Embryonic facial prominence (tissue), 1 donor: ENCODE data around the gene TUSC2.
"Not testable (repeated sequence)": the region's sequence is repeated elsewhere in the genome, so short reads cannot be mapped to it uniquely, and the experiment has no call there.

Source experiments
- DNase-seq: peaks from one replicate; pipeline ENCODE4 v3.0.0-alpha.2; 2016; ENCODE audit errors: extremely low spot score

The TUSC2 gene

DNA sequence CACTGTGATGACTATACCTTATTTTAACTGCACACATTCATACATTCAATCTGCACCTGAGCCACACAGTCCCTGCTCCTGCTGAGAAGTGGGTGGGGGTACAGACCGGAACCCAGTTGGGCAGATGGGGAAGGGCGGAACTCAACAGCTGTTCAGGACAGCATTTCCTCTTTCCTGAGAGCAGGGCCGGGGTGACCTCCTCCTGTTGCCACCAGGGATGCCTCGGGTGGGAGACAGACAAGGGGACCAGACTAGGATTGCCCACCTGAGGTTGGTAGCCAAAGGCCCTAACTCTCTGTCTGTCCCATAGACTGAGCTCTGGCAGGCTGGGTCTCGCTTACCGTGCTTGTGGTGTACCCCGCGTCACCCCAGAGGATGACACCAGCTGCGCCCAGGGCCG lies 9.4 kb downstream of the TUSC2 start:
- DNase-seq, result no peak

DNA sequence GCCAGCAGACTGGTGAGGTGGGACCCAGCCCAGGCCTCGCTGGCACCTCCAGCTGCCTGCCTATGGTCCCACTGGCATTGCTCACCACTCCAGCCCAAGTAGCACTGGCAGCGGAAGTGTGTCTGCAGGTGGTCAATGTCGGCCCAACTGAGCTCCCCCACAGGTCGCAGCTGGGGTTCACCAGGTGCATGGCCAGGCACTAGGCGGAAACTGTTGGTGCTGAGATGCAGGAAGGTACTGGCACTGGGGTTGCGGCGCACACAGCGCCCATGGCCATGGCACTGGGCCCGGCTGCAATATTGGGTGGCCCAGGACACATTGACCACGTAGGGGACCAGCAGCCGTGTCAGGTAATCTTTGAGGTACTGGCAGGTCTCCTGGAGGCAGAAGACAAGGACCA lies 9.9 kb downstream of the TUSC2 start:
- no peak for DNase-seq

DNA sequence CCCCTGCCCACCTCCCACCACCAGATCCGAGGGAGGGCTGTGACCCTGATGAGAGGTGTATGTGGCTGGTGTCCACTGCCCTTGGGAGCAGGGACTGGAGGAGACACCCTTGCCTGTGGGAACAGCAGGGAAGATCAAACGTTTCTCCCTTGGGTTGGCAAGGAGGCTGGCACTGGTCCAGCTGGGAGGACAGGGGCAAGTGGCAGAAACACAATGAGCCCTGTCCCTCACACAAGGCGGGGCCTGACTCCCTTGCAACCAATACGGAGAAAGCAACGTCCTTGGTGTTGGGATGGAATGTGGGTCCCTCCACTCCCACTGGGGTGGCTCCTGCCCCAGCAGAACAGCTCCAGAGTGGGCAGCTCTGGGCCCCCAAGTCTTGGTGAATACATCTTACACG lies 10.7 kb downstream of the TUSC2 start:
- DNase-seq, result no peak

DNA sequence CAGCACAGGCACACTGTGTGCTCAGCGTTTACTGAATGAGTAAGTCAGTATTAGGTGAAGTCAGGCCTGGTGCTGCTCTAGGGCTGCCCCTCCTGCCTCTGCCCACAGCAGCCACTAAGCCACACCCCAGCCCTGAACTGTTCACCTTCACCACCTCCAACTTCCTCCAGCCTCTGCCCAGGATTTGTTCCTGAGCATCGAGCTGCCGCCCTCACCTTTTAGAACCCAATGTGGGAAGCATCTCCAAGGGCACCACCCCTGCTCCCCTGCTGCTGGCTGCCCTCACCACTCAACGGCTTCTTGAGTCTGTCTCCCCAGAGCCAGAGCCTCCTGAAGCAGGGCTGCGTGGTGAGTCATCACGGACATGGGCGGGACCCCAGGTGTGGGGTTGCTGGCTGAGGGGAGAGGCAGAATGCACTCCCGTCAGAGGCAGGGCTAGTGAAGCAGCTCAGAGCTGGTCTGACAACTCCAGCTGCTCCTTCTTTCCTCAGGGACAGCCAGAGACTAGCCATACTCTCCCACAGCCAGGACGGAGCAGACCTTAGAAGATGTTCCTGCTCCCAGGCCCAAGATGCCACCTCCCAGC lies 11.3 kb downstream of the TUSC2 start:
- DNase-seq, result no peak

DNA sequence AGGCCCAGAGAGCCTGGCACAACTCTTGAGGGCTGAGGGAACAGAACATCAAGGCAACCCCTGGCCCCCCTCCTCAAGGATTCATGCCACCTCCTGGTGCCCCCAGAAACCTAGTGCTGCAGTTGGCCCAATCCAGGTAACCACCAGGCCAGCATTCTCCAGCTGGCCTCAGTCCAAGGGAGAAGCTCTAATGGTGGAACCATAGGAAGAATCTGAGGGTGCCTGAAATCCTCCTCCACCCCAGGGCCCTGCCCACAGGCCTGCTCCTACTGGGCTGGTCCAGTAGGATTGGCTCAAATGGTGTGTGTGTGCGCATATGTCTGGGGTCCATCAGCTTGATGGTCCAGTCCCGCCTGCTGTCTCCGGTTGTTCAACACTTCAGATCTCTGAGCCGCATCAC lies 13.2 kb downstream of the TUSC2 start:
- no peak for DNase-seq

DNA sequence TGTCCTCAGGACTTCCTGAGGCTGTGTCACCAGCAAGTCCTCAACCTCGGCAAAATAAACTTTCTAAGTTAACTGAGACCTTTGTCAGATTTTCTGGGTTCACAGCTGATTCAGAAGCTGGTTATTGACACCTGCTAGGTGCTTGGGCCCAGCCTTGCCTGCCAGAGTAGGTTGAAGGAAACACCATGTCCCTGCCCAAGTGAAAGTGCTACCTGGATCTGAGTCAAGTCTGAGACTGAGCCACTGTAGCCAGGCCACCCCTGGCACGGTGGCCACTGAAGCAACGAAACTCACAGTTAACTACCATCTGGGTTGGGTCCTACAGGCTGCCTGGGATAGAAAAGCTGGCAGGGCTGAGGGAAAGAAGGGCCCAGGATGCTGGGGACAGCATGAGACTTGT lies 13.7 kb downstream of the TUSC2 start:
- no peak for DNase-seq

DNA sequence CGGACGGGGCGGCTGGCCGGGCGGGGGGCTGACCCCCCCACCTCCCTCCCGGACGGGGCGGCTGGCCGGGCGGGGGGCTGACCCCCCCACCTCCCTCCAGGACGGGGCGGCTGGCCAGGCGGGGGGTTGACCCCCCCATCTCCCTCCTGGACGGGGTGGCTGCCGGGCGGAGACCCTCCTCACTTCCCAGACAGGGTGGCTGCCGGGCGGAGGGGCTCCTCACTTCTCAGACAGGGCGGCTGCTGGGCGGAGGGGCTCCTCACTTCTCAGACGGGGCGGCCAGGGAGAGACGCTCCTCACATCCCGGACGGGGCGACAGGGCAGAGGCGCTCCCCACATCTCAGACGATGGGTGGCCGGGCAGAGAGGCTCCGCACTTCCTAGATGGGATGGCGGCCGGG lies 16.0 kb downstream of the TUSC2 start:
- DNase-seq, result not testable (repeated sequence)

DNA sequence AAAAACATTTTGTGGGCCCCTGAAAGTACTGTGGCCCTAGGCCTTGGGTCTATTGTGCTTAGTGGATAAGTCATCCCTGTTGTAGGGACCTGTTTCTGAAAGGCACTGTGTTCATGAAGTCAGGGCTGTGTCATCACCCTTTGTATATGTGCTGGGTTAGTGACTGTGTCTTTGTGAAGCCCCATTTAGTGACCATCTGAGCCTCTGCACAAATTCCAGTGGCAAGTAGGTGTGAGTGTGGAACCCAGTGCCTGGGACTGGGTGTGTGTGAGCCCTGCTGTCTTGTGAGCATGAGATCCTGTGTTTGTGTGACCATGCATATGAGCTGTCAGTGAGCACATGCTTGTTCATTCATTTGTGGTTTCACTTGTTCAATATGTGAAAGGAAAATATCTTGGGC lies 23.4 kb downstream of the TUSC2 start:
- no peak for DNase-seq

DNA sequence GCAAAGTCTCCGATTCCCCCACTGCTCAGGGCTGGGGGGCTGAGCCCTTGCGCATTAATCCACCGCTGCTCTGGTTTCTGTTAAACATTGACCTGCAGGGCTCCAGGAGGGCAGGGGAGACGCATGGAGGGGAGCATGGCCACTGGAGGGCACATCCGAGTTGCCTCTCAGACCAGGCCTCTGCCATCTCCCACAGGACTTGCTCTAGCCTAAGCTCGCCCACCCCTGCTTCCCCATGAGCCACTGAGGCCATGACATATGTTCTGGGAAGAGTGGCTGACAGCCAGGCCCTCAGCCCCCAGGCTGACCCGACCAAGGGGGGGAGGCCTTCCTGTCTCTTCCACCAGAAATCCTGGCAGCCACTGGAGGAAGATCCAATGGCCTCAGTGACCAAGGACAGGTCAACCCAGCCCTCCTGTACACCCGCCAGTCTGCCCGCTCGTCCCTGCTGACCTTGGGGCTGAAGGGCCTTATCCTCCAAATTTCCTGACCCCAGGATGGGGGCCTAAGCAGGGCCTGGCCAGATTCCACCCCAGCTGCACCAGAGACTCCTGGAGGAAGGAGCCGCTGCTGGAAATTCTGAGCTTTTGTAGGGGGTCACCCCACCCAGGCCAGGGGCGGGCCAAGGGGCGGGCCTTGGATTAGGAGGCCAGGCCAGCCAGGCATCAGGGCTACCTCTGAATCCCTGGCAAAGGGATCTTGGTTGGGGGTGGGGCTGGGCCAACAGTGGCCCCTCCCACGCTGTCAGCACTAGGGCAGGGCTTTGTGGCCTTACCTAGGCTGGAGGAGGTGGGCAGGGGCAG lies 24.8 kb downstream of the TUSC2 start, which contains the start of gene HYAL1:
Gene HYAL1, minus strand, starts transcription at position 562 of the 803 bp plus-strand sequence. CDS start 618 bp downstream, outside the sequence.
- no peak for DNase-seq

DNA sequence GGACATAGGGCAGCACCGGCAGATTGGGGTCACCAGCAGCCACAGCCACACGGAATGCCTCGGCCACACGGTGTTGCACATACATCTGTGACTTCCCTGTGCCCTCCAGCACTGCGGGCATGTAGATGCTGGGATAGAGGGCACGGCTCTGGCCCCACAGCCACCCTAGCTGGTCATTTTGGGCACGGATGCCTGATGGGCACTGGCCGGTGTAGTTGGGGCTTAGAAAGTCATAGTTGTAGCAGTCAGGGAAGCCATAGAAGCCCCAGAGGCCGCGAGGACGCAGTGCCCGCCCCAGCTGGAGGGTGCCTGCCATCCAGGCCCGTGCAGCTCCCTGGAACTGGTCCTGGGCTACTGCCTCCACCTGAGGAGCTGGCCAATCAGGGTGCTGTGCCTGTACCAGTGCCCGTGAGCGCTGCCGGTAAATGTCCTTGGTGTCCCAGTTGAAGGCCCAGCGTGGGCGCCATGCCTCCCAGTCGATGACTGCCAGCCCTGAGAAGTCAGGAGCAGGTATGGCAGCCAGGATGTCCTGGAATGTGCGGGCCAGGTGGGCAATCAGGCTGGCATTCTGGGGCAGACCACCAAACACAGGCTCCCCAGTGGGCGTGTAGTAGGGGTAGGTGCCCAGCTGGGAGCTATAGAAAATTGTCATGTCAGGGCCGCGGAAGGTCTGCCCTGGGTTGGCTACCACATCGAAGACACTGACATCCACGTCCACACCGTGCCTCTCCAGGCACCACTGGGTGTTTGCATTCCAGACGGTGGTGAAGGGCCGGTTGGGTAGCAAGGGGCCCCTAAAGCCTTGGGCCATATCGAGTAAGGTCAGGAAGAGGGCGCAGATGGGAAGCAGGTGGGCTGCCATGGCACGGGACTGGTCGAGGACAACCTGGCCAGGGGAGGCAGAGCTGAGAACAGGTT lies 25.7 kb downstream of the TUSC2 start:
- DNase-seq, result no peak

DNA sequence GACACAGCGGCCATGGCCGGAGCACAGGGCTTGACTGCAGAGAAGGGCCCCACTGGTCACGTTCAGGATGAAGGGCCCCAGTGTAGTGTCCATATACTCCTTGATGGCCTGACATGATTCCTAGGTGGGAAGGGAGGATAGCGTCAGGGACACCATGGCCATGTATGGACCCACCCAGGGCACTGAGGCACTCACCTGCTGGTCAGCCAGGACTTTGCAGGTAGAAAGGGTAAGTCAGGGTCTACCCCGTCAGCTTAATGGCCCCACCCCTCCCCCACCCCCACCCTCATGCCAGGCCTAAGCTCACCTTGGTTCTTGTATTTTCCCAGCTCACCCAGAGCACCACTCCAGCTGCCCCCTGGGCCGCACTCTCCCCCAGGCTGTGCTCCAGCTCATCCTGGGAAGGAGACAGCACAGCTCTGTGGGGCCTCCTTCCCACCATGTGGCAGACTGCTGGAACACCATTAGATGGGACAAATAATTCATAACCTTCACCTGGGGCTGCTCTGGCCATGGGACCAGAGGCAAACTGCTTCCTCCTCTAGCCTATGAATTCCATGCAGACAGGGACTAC lies 27.3 kb downstream of the TUSC2 start:
- DNase-seq, result no peak

DNA sequence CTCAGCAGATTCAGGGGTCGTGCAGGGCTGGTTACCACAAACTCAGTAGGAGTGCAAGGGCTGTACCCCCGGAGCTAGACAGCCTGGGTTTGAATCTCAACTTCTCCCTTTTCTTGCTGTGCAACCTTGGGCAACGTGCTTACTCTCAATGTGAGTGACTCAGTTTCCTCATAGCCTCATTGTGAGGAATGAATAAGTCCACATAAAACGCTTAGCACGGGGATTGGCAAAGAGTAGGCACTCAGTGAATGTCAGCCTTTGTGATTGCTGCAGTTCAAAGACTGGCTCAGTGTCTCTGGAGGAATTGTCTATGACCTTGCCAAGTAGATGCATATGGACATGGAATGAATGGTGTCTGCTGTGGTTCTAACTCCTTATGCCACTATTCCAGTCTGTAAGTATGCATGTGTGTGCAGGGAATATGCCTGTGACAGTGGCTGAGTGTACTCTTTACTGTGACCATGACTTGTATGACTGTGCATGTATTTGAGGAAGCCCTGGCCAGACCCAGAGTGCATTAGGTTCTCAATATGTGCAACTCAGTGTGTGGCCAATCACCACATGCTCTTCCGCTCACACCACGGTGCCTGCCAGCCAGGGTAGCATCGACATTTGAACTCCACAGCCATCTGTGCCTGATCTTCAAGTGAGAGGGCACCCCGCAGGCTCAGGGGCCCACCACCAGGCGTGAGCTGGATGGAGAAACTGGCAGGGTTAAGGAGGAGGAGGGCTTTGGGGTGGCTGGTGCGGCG lies 27.9 kb downstream of the TUSC2 start:
- peak; percentile 6 for DNase-seq

DNA sequence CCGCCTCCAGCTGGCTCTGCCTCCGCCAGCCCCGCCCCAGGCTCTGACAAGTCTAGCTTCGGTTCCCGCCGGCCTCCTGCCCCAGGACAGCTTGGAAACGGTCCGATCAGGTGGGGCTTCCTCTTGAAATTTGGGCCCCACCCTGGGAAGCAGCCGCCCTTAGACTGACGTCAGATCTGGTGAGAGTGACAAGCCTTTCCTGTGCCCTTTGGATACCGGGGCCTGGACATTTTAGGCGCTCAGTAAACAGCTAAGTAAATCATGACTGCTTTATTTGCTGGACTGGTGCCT lies 28.4 kb downstream of the TUSC2 start:
- no peak for DNase-seq

DNA sequence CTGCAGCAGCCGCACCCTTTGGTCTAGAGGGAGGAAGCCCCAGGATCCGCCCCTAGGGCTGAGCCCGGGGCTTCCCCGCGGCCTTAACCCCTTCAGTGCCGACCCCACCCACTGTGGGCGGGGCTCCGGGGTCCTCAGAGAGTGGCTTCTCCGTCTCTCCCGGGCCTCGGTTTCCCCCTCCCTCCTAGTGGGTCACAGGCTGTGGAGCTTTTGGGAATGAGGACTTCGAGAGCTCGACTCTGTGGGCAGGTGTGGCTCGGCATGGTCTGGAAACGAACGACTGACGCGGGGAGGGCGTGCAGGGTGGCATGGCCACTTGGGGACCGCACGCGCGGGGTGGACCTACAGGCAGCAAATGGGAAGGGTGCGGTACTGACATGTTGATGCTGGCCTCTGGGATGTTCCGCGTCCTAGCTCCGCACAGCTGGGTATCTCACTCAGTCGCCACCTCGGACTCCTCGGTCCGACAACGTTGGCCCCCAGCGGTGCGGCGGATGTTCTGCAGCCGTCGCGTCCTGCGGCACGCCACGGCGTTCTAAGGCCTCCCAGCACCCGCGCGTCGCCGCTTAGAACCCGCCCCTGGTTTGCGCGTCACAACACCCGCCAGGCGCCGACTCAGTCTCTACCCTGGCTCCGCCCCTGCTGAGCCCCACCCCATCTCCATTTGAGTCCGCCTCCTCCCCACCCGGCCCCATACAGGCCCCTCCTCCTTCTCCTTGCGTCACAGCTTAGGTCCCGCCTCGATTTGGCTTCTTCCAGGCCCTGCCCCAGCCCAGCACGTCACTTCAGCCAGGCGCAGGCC lies 29.0 kb downstream of the TUSC2 start, which contains the start of the genes HYAL3 and NAA80:
Gene HYAL3, minus strand, starts transcription at position 570 of the 802 bp plus-strand sequence. CDS start 3,803 bp downstream, outside the sequence.
Gene NAA80, minus strand, starts transcription at position 570 of the 802 bp plus-strand sequence. CDS start 1,942 bp downstream, outside the sequence.
- peak; percentile 99 for DNase-seq

DNA sequence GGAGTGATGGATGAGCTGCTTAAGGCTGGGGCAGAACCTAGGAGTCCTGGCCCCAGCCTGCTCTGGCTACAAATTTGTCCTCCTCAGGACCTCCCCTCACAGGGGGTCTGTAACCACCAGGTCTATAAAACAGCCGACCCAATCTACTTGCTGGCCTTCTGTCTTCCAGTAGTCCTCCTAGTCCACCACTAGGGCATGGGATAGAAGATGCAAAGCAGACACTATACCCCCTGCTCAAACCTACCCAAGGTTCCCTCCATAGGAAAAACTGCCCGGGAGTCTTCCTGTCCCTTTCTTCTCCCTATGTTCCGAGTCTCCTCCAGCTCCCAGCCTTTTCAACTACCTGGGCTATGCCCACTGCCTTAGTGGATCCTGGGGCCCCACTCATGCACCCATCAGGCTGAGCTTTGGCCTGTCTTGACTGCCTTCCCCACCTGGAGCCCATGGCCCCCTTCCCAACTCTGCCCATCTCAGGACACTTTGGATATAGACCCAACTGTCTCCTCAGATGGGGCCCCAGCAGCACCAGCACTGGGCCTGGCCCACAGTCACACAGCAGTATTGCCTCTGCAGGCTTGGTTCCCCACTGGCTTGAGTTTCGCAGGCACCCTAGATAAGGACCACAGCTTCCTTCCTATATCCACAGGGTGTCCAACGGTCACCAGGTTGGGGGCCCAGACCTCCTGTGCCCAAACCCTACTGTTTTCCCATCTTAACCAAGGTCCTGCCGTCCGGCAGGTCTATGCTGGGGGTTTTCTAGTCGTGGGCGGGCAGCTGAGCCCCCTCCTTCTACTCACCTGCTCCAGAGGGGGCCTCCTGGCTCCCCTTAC lies 29.9 kb downstream of the TUSC2 start:
- DNase-seq, result peak; percentile 5

DNA sequence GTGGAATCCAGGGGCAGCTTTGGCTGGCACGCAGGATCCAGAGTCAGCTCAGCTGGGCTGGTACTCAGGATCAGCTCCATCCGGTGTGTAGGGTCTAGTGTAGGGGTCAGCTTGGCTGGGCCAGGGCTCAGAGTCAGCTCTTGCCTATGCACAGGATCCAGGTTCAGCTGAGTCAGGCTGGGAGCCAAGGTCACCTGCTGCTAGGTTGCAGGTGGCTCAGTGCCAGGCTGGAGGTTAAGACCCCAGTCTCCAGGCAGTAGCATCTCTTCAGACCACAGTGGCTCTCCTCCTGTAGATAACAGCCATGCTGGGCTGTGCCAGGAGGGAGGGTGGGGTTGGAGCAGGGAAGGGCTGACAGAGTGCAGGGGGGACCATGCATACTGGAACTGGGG lies 30.6 kb downstream of the TUSC2 start:
- DNase-seq, result peak; percentile 4

DNA sequence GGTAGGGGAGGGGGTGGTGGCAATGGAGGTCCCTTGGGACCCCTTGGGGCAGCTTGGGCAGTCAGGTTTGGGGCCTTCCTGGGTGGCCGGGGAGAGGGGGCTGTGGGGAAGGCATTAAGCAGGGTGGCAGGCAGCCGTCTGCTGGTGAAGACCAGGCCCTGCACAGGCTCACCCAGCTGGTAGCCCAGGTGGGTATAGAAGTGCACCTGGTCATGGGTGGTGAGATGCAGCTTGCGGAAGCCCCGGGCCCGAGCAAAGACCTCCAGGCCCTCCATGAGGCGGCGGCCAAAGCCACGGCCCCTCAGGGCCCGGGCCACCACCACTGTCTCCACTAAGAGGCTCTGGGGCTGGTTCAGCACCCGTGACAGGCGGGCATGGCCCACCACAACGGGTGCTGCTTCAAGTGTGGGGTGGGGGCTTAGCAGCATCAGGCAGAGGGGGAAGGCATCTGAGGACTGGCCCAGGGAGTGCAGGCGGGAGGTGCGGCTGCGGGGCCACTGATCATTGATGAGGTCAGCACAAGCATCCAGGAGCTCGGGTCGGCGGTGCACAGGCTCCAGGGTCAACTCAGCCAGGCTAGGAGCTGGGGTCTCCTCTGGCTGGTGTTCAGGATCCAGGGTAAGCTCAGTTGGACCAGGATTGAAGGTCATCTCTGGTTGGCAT lies 31.2 kb downstream of the TUSC2 start:
- DNase-seq, result peak; percentile 1

DNA sequence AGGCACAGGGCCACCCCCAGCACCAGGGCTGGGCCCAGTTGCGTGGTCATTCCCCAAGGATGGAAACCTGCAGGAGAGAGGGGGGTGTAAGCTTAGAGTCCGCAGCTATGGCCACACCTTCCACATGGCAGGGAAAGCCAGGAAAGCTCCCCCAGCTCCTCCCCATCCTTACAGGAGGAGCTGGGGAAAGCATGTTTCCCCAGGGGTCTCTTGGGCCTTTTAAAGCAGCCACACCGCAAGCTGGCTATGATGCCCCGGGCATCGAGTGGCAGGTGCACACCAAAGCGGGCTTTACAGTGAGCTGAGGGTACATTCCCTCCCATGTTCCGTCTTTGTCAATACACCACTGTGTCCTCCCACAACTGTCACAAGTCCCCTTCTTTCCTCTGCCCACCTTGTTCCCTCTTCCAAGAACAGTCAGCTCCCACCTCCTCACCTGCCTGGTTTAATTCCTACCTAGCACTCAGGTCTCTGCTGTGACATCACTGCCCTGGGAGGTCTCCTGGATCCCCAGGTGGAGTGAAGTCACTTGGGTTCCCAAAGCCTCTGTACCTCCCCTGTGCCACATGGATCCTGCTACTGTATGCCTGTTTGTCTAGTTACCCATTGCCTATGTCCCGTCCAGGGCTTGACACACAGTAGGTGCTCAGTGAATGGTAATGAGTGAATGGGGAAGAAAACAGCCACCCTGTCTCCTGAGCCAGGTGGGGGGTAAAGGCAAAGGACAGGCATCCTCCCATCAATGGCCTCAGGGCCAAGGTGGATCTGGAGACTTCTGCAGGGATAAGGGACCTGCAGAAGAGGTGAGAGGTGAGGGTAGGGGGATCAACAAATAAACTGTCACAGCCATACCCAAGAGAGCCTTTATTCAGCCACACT lies 32.2 kb downstream of the TUSC2 start:
- no peak for DNase-seq
